ENCODE measurements around the gene AANAT.
A peak's percentile ranks its signal among the peaks of the same experiment; 100 is the strongest.

The AANAT gene

GRCh38 chr17:76467366-76467765, at the start of gene AANAT:
TSS of gene AANAT (plus strand) at chr17:76467603. CDS start at chr17:76468747, 1,144 bp downstream.
- DNase-seq = peak; percentile 74

GRCh38 chr17:76419576-76420260, 47.7 kb upstream of the AANAT start:
- no peak for DNase-seq

GRCh38 chr17:76420356-76421043, 46.9 kb upstream of the AANAT start:
- DNase-seq = no peak

- no peak for DNase-seq
These were observed 46.4 kb upstream of the AANAT start for GRCh38 chr17:76421044-76421407.

- no peak for DNase-seq
These were observed 45.0 kb upstream of the AANAT start for GRCh38 chr17:76422406-76422805.

GRCh38 chr17:76422860-76423259, 44.5 kb upstream of the AANAT start:
- no peak for DNase-seq

- DNase-seq = no peak
These were observed 40.5 kb upstream of the AANAT start for GRCh38 chr17:76426853-76427252.

GRCh38 chr17:76427501-76428231, 39.7 kb upstream of the AANAT start:
- DNase-seq = no peak

GRCh38 chr17:76428511-76428910, 38.9 kb upstream of the AANAT start:
- no peak for DNase-seq

GRCh38 chr17:76431509-76431908, 35.9 kb upstream of the AANAT start:
- no peak for DNase-seq

- DNase-seq = no peak
These were observed 35.4 kb upstream of the AANAT start for GRCh38 chr17:76432004-76432403.

GRCh38 chr17:76432712-76433336, 34.6 kb upstream of the AANAT start:
- DNase-seq = peak; percentile 20

GRCh38 chr17:76433693-76434092, 33.7 kb upstream of the AANAT start:
- no peak for DNase-seq

- DNase-seq = no peak
These were observed 32.5 kb upstream of the AANAT start for GRCh38 chr17:76434870-76435269.

GRCh38 chr17:76435751-76436150, 31.7 kb upstream of the AANAT start:
- DNase-seq = no peak

- DNase-seq = no peak
These were observed 29.7 kb upstream of the AANAT start for GRCh38 chr17:76437467-76438402.

GRCh38 chr17:76438906-76439305, 28.5 kb upstream of the AANAT start:
- DNase-seq = no peak

- DNase-seq = no peak
These were observed 28.0 kb upstream of the AANAT start for GRCh38 chr17:76439314-76439928.

GRCh38 chr17:76440751-76441362, 26.5 kb upstream of the AANAT start:
- no peak for DNase-seq

GRCh38 chr17:76441686-76442340, 25.6 kb upstream of the AANAT start:
- no peak for DNase-seq

Measured in NCI-H1694 (cell line).